ENCODE measurements around the gene SFMBT1.

GRCh38 chr3:52973806-52974205 is 72.1 kb downstream of the SFMBT1 start:
- TF ChIP-seq GATA2 (IDR thresholded peaks at IDR 0.05; ENCODE audit: low read depth, low read length) (no peak), GATA3 (IDR thresholded peaks at IDR 0.05; ENCODE audit: low read depth, low read length) (no peak)
